Coronary artery (tissue), 2 donors: ENCODE data around the gene WDFY4.

Experiments
- DNase-seq: peaks from one replicate; pipeline ENCODE4 v3.0.0-alpha.2; 2017; ENCODE audit warnings: low spot score
- H3K27ac ChIP-seq, 2 donors: fragments of 200-600 bp; sonication (generic); one replicate each; pipeline ENCODE4 v1.5.1; 2016 to 2019
- H3K4me3 ChIP-seq: fragments of 200-600 bp; sonication (generic); 2 replicates; pipeline ENCODE4 v1.5.1; 2016; ENCODE audit warnings: mild to moderate bottlenecking, moderate library complexity
- CTCF ChIP-seq: fragments of 200-600 bp; sonication (generic); IDR thresholded peaks from one replicate; pipeline ENCODE4 v1.5.1; 2019; ENCODE audit warnings: antibody characterized with exemption

The WDFY4 gene

DNA sequence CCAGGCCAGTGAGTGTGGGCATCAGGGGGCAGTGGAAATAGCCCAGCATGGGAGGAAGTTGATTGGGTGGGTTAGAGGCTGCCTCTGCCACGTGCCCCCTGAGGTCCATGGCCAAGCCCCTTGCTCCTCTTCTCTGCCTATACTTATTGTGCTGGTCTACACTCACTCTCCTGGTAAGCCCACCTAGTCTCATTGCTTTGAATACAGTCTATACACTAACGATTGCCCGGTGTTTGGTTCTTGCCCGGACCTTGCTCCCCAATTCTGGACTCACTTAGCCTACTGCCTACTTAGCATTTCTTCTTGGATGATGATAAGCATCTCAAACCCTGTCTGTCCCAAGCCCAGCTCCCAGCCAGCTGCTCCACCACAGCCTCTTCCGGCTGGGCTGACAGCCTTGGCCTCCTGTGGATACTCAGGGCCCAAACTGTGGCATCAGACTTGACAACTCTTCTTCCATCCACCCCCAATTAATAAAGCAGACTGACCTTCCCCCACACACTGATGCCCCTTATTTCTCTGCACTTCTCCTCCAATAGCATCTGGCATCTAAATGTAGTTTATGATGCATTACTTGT, 244.8 kb downstream of the WDFY4 start:
- peak; percentile 46 for DNase-seq
- Histone ChIP-seq H3K27ac (no peak overlapping the region), H3K4me3 (no peak overlapping the region)
- TF ChIP-seq CTCF = no peak

- no peak for DNase-seq
- H3K27ac ChIP-seq = no peak overlapping the region
- H3K4me3 ChIP-seq = no peak overlapping the region
- no peak for TF ChIP-seq CTCF
Measured at GRCh38 chr10:48931188-48931587, 246.5 kb downstream of the WDFY4 start.

DNA sequence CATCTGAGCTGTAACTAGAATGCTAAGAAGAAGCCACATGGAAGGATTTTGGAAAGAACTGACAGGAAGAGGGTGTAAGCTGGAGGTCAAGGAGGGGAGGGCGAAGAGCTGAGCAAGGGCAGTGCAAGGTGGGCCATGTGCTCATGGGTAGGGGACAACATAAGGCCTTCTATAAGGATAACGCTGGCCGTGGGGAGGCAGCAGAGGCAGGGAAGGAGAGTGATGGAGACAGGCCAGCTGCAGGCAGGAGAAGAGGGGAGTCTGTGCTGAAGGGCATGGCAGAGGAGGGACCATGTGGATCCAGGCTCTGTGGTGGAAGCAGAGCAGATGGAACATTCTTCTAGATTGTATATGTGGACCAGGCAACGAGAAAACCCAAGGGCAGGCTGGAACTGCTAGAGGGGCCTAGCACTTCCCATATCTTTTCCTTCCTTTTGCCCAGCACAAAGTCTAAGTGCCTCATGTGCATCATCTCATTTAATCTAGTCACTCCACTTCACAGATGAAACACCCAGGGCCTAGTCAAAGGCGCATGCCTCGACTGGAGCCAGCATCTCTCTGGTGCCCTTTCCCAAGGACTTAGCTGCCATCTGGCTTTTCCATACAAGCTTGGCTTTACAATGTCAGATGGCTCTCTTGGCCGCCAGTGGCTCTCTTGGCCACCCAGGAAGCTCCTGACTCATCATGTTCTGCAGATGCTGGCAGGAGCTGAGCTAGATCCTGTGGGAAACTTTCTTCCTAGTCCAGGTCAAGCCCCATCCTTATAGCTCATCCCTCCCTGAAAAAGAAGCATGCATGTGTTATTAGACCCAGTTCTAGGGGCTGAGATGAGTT, 248.4 kb downstream of the WDFY4 start:
- DNase-seq = no peak
- Histone ChIP-seq H3K4me3 (no peak overlapping the region), H3K27ac (no peak overlapping the region)
- no peak for TF ChIP-seq CTCF

DNA sequence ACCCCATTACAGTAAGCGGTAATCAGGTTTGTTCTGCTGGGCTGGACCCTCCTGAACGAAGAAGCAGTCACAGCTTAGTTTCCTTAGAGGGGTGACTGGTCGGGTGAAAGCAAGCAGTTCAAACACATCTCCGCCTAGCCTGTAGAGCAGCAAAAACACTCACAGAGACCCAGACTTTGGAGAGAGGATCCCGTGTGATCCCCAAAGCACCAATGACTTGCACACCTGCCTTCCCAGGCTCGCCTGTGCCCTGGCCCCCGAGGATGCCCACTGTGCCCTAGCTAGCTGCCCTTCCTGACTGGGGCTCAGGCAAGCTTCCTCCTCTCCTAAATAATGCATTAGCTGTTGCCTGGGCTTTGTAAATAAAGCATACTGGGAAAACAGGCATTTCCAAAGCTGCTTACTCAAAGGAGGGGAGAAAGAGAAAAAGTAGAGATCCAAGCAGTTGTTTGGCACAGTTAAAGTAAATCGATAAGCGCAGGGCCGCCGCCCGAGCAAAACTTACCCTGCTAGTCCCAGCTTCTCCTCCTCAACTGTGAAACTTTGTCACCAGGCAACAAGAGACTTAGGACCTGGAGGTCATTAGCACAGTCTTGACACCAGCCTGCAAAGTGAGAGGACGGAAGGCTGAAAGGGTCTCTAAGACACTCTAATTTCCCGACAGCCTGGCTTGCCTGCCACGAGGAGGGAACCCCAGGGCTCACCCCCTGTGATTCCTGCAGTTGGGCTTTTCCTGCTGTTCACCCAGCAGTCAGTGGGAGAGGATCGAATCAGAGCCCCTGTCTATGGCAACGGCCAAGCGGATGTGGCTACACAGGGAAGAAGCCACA, 250.2 kb downstream of the WDFY4 start:
- no peak overlapping the region for H3K27ac ChIP-seq
- no peak overlapping the region for H3K4me3 ChIP-seq
- peak; percentile 46 for DNase-seq
- TF ChIP-seq CTCF = no peak

- Histone ChIP-seq H3K27ac (no peak overlapping the region), H3K4me3 (no peak overlapping the region)
- DNase-seq = no peak
- TF ChIP-seq CTCF = no peak
Measured at GRCh38 chr10:48935577-48935976, 250.9 kb downstream of the WDFY4 start.

GRCh38 chr10:48937796-48938195, 253.1 kb downstream of the WDFY4 start:
- DNase-seq = peak; percentile 28
- no peak overlapping the region for H3K4me3 ChIP-seq

More at GRCh38 chr10:48937796-48938195, 253.1 kb downstream of the WDFY4 start:
- no peak for TF ChIP-seq CTCF
- H3K27ac ChIP-seq = no peak overlapping the region
